K562 (cell line): ENCODE measurements around the gene COX10. TPM values are rescaled to one million over a fixed set of nuclear protein-coding genes. Genes with fewer than 3 reads are reported as not detected.

Experiments used
- ATAC-seq: fragments of 200-7000 bp; cut with Tn5 transposase; 3 replicates; pipeline ENCODE4 v1.9.1; 2020; ENCODE audit warnings: moderate library complexity
- BruUV-seq: library from RNA; stranded (reverse); fragments of 400-500 nt; replicated peaks from 2 replicates; lab custom pipeline; 2021; lab: Mats Ljungman, UMichigan
- CTCF ChIA-PET: fragments of 300-600 bp; formaldehyde crosslinking; extraction: SDS; loops from one replicate; lab custom pipeline; 2021; ENCODE audit warnings: low intra/inter-chr PET ratio; lab: Yijun Ruan, JAX
- POLR2A ChIA-PET: fragments of 300-600, 350-650 bp; sonication (Branson Sonifier 250); formaldehyde crosslinking; extraction: SDS; loops from one replicate; lab custom pipeline; 2021; ENCODE audit warnings: antibody characterized with exemption, inconsistent platforms; lab: Yijun Ruan, JAX
- DNase-seq, 4 experiments: peaks; one replicate each; pipeline versions ENCODE4 v3.0.0 to v3.0.0-alpha.2; 2011 to 2018; ENCODE audit warnings: low spot score in 3 of 4, mixed read lengths in 3 of 4; ENCODE audit errors: extremely low read depth in 1 of 4
- FAIRE-seq: peaks from 2 replicates; lab custom pipeline; 2011; peaks lifted over from hg19 to GRCh38; lab: Jason Lieb, UNC
- H2AFZ ChIP-seq: 2 replicates; pipeline ENCODE4 v1.6.0; 2011; ENCODE audit warnings: low read depth, low read length, control low read depth, inconsistent platforms
- H3K27ac ChIP-seq: fragments of 200-600 bp; 3 replicates; pipeline ENCODE4 v1.8.0; 2011; ENCODE audit warnings: low read depth, mild to moderate bottlenecking, control low read depth, inconsistent platforms, low read length, moderate library complexity, mixed read lengths; ENCODE audit errors: extremely low read depth
- H3K27me3 ChIP-seq, 2 experiments: fragments of 300-600 bp in 1 of 2; 2 replicates in 1 of 2; 3 replicates in 1 of 2; pipeline versions ENCODE4 v1.6.0 to v1.8.0; 2011; ENCODE audit warnings: inconsistent platforms in 2 of 2, low read length in 2 of 2, mild to moderate bottlenecking in 1 of 2, mixed read lengths in 1 of 2, moderate library complexity in 1 of 2; ENCODE audit not compliant: control insufficient read depth in 2 of 2, insufficient read depth in 2 of 2
- H3K36me3 ChIP-seq: fragments of 300-600 bp; 3 replicates; pipeline ENCODE4 v1.8.0; 2011; ENCODE audit warnings: mild to moderate bottlenecking, low read length, inconsistent platforms; ENCODE audit not compliant: control insufficient read depth, insufficient read depth
- H3K4me1 ChIP-seq, 2 experiments: fragments of 200-600 bp in 1 of 2; replicated peaks in 1 of 2; 2 replicates in 1 of 2; 3 replicates in 1 of 2; pipeline versions ENCODE4 v1.5.1 to v1.8.0; 2011; ENCODE audit warnings: inconsistent platforms in 2 of 2, low read length in 2 of 2, mild to moderate bottlenecking in 1 of 2, mixed read lengths in 1 of 2, moderate library complexity in 1 of 2; ENCODE audit not compliant: control insufficient read depth in 2 of 2, insufficient read depth in 2 of 2
- H3K4me2 ChIP-seq: 2 replicates; pipeline ENCODE4 v1.6.1; 2011; ENCODE audit warnings: low read length, control low read depth, inconsistent platforms, mixed read lengths; ENCODE audit not compliant: insufficient read depth
- H3K4me3 ChIP-seq: fragments of 200-600 bp; sonication (generic), shearing (Covaris generic); 2 replicates; pipeline ENCODE4 v1.5.1; 2016; ENCODE audit warnings: control low read depth, inconsistent platforms
- H3K79me2 ChIP-seq: fragments of 200-600 bp; 3 replicates; pipeline ENCODE4 v1.8.0; 2011; ENCODE audit warnings: low read length, inconsistent platforms; ENCODE audit not compliant: control insufficient read depth, insufficient read depth
- H3K9ac ChIP-seq, 2 experiments: 2 replicates each; pipeline versions ENCODE4 v1.6.0 to v1.6.1; 2011; ENCODE audit warnings: low read depth in 2 of 2, low read length in 2 of 2, control low read depth in 1 of 2, inconsistent platforms in 1 of 2, mild to moderate bottlenecking in 1 of 2, mixed read lengths in 1 of 2; ENCODE audit not compliant: insufficient read depth in 1 of 2
- H3K9me1 ChIP-seq: one replicate; pipeline ENCODE4 v1.6.0; 2011; ENCODE audit warnings: inconsistent platforms, mild to moderate bottlenecking, low read length, moderate library complexity; ENCODE audit not compliant: control insufficient read depth, insufficient read depth
- H3K9me3 ChIP-seq: replicated peaks from 2 replicates; pipeline ENCODE4 v1.5.1; 2011; ENCODE audit warnings: low read depth, low read length, inconsistent platforms; ENCODE audit not compliant: control insufficient read depth, insufficient read depth
- H4K20me1 ChIP-seq: replicated peaks from 2 replicates; pipeline ENCODE4 v1.6.1; 2011; ENCODE audit warnings: low read length, inconsistent platforms, mixed read lengths; ENCODE audit not compliant: control insufficient read depth, insufficient read depth
- BRF1 ChIP-seq: IDR thresholded peaks from 3 replicates; pipeline ENCODE4 v1.6.1; 2011; ENCODE audit warnings: borderline replicate concordance, mild to moderate bottlenecking; ENCODE audit not compliant: insufficient read length; ENCODE audit errors: extremely low read depth
- EP400 ChIP-seq: fragments of 450-650 bp; IDR thresholded peaks from 2 replicates; pipeline ENCODE4 v1.6.1; 2017; ENCODE audit warnings: antibody characterized with exemption, mild to moderate bottlenecking, moderate library complexity
- HDAC8 ChIP-seq: fragments of 450-650 bp; IDR thresholded peaks from 2 replicates; pipeline ENCODE4 v1.6.1; 2016; ENCODE audit warnings: mild to moderate bottlenecking, missing genetic modification characterization, moderate library complexity, missing compliant biosample characterization
- LARP7 ChIP-seq: fragments of 450-650 bp; IDR thresholded peaks from 2 replicates; pipeline ENCODE4 v1.6.1; 2016
- NCOA4 ChIP-seq: fragments of 450-650 bp; IDR thresholded peaks from 2 replicates; pipeline ENCODE4 v1.6.1; 2018; ENCODE audit warnings: mild to moderate bottlenecking; ENCODE audit not compliant: partially characterized antibody
- NFIC ChIP-seq: fragments of 450-650 bp; IDR thresholded peaks from 2 replicates; pipeline ENCODE4 v1.6.1; 2017; ENCODE audit warnings: mild to moderate bottlenecking, inconsistent platforms
- PURB ChIP-seq: sonication (generic); formaldehyde crosslinking; IDR thresholded peaks from 2 replicates; pipeline ENCODE4 v1.9.0; 2021; ENCODE audit warnings: low read depth, mild to moderate bottlenecking, missing genetic modification reagents
- SAP30 ChIP-seq: fragments of 200-600 bp; sonication (generic); IDR thresholded peaks from 2 replicates; pipeline ENCODE4 v1.6.1; 2012; ENCODE audit warnings: borderline replicate concordance, low read depth, mild to moderate bottlenecking, moderate library complexity, low read length, control low read depth, inconsistent platforms; ENCODE audit not compliant: insufficient read depth, poor library complexity, severe bottlenecking
- SETDB1 ChIP-seq: IDR thresholded peaks from one replicate; pipeline ENCODE4 v1.6.1; 2012; ENCODE audit warnings: low read length, control low read depth, inconsistent platforms
- SMC3 ChIP-seq: conservative IDR thresholded peaks from 2 replicates; pipeline ENCODE4 v1.6.1; 2011; ENCODE audit warnings: low read depth, low read length, improper control_type of control experiment; ENCODE audit not compliant: insufficient read depth
- TAF7 ChIP-seq: fragments of 450-650 bp; IDR thresholded peaks from 2 replicates; pipeline ENCODE4 v1.6.1; 2016; ENCODE audit warnings: missing genetic modification characterization, missing compliant biosample characterization
- ZBTB7A ChIP-seq: IDR thresholded peaks from 2 replicates; pipeline ENCODE4 v1.6.1; 2011; ENCODE audit warnings: low read depth, mild to moderate bottlenecking, low read length, moderate library complexity, borderline replicate concordance; ENCODE audit not compliant: control insufficient read depth
- ZNF41 ChIP-seq: fragments of 250-450 bp; sonication (Bioruptor Pico); conservative IDR thresholded peaks from 2 replicates; pipeline ENCODE4 v1.4.0; 2020; ENCODE audit warnings: mild to moderate bottlenecking
- ZNF740 ChIP-seq, 3 experiments: fragments of 200-800 bp in 1 of 3; sonication (Bioruptor generic) in 1 of 3; sonication (generic) in 1 of 3; formaldehyde crosslinking in 1 of 3; IDR thresholded peaks; 2 replicates each; pipeline versions ENCODE4 v1.6.1 to v1.8.0; 2016 to 2022; ENCODE audit warnings: mild to moderate bottlenecking in 2 of 3, missing compliant biosample characterization in 2 of 3, missing genetic modification characterization in 2 of 3, missing genetic modification reagents in 1 of 3
- ZZZ3 ChIP-seq: fragments of 450-650 bp; IDR thresholded peaks from 2 replicates; pipeline ENCODE4 v1.6.1; 2016; ENCODE audit warnings: antibody characterized with exemption, mild to moderate bottlenecking, moderate library complexity
- in situ Hi-C: fragments of 300-500 bp; cut with MboI; formaldehyde crosslinking; loops from 4 replicates; pipeline ENCODE4 v1.15.0; 2018; ENCODE audit warnings: inconsistent platforms, mixed read lengths
- intact Hi-C: fragments of 100-400 bp; cut with micrococcal nuclease; formaldehyde crosslinking; loops from 2 replicates; pipeline ENCODE4 v1.14.2; 2022
- polyA plus RNA-seq, 8 experiments: library from polyadenylated mRNA; depleted of rRNA in 4 of 8; stranded (reverse) in 5 of 8; unstranded in 3 of 8; fragments of >200 nt; fragmentation: Nextera tagmentation in 2 of 8; fragmentation: Illumina TruSeq in 1 of 8; extraction: Ambion mirVana in 2 of 8; extraction: Trizol in 1 of 8; gene quantifications; 2 replicates each; pipeline versions ENCODE4 v1.2.1 to v1.2.3, GENCODE V29; 2011 to 2014; ENCODE audit warnings: inconsistent platforms in 1 of 8, missing spikeins in 1 of 8
- total RNA-seq, 7 experiments: library from RNA; depleted of rRNA in 6 of 7; stranded (reverse); fragments of >200 nt in 6 of 7; fragmentation: Illumina TruSeq in 2 of 7; extraction: Trizol in 2 of 7; gene quantifications; 2 replicates each; pipeline versions ENCODE4 v1.2.1 to v1.2.3, GENCODE V29; 2011 to 2021; ENCODE audit warnings: low replicate concordance in 1 of 7
- TF ChIP-seq, protein P1 (sequence below): fragments of 450-650 bp; IDR thresholded peaks from 2 replicates; pipeline ENCODE4 v1.6.1; 2016; ENCODE audit warnings: low read depth, mild to moderate bottlenecking, moderate library complexity
- TF ChIP-seq, protein P2 (sequence below): fragments of 250-450 bp; sonication (Bioruptor Pico); IDR thresholded peaks from 2 replicates; pipeline ENCODE4 v1.8.0; 2021; ENCODE audit warnings: moderate library complexity, mild to moderate bottlenecking, inconsistent platforms

The COX10 gene
- total and polyA plus RNA-seq, 9 of the 15 experiments (the other 6 are each of a cell fraction or from before 2014, with no cell fraction given) = 10.3 to 26.4 (median 17.8) TPM

GRCh38 chr17:14133104-14133503, 63.8 kb downstream of the COX10 start:
- no peak for ATAC-seq
- H3K4me1 ChIP-seq = no peaks in the 10 kb centered on the region
- no peak overlapping the region for H3K9ac ChIP-seq
- in situ Hi-C loops (no loop called here), intact Hi-C loops (no loop called here)
- no peak overlapping the region for H2AFZ ChIP-seq
- FAIRE-seq = no peak
- CTCF ChIA-PET = no interaction called here
- H3K27me3 ChIP-seq = no peaks in the 10 kb centered on the region
- no peak overlapping the region for H3K27ac ChIP-seq
- no peak for DNase-seq
- POLR2A ChIA-PET = no interaction called here
- TF ChIP-seq TAF7 (tag) = no peak
- no peak for TF ChIP-seq ZBTB7A
- TF ChIP-seq LARP7 = no peak
- TF ChIP-seq ZNF41 (CRISPR knock-in tag) = no peak
- TF ChIP-seq NCOA4 = no peak
- TF ChIP-seq, protein P1, sequence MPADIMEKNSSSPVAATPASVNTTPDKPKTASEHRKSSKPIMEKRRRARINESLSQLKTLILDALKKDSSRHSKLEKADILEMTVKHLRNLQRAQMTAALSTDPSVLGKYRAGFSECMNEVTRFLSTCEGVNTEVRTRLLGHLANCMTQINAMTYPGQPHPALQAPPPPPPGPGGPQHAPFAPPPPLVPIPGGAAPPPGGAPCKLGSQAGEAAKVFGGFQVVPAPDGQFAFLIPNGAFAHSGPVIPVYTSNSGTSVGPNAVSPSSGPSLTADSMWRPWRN = no peak
- TF ChIP-seq SMC3 = no peak
- TF ChIP-seq HDAC8 (tag) = no peak
- no peak for TF ChIP-seq EP400
- TF ChIP-seq, protein P2, sequence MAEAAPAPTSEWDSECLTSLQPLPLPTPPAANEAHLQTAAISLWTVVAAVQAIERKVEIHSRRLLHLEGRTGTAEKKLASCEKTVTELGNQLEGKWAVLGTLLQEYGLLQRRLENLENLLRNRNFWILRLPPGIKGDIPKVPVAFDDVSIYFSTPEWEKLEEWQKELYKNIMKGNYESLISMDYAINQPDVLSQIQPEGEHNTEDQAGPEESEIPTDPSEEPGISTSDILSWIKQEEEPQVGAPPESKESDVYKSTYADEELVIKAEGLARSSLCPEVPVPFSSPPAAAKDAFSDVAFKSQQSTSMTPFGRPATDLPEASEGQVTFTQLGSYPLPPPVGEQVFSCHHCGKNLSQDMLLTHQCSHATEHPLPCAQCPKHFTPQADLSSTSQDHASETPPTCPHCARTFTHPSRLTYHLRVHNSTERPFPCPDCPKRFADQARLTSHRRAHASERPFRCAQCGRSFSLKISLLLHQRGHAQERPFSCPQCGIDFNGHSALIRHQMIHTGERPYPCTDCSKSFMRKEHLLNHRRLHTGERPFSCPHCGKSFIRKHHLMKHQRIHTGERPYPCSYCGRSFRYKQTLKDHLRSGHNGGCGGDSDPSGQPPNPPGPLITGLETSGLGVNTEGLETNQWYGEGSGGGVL = no peak
- TF ChIP-seq SAP30 = no peak
- TF ChIP-seq ZZZ3 = no peak
- no peak for TF ChIP-seq ZNF740 (CRISPR knock-in tag; IDR thresholded peaks at IDR 0.05)
- TF ChIP-seq ZNF740 (tag; IDR thresholded peaks at IDR 0.05) = no peak
- no peak for TF ChIP-seq BRF1
- no peak for TF ChIP-seq PURB
- TF ChIP-seq NFIC = no peak
- no peak for TF ChIP-seq SETDB1
- H3K4me3 ChIP-seq = no peak overlapping the region
- no peak overlapping the region for H3K4me2 ChIP-seq
- no peaks in the 10 kb centered on the region for H3K9me1 ChIP-seq
- H3K36me3 ChIP-seq = no peaks in the 10 kb centered on the region
- no peaks in the 10 kb centered on the region for H3K79me2 ChIP-seq
- no TSS peak for BruUV-seq
- no peaks in the 10 kb centered on the region; the same call in 1 of the 2 replicates for H4K20me1 ChIP-seq
- H3K9me3 ChIP-seq = no peaks in the 10 kb centered on the region
